Breast epithelium (tissue), 4 donors: ENCODE data around the gene ST6GALNAC3. TPM values are rescaled to one million over a fixed set of nuclear protein-coding genes. Genes with fewer than 3 reads are reported as not detected.

Source experiments
- DNase-seq, 2 donors: peaks; one replicate each; pipeline ENCODE4 v3.0.0-alpha.2; 2019; ENCODE audit warnings: low spot score in 2 of 2
- H3K27ac ChIP-seq, 2 donors: fragments of 200-600 bp; sonication (generic) in 1 of 2; one replicate each; pipeline ENCODE4 v1.5.1; 2016 to 2019; ENCODE audit warnings: mild to moderate bottlenecking in 1 of 2
- H3K27me3 ChIP-seq, 2 donors: fragments of 200-600 bp; sonication (generic) in 1 of 2; one replicate each; pipeline versions ENCODE4 v1.5.1 to v1.6.0; 2017 to 2019; ENCODE audit warnings: control low read depth in 1 of 2, mild to moderate bottlenecking in 1 of 2
- H3K36me3 ChIP-seq: fragments of 200-600 bp; one replicate; pipeline ENCODE4 v1.5.1; 2019
- H3K4me1 ChIP-seq, 2 donors: fragments of 200-600 bp; sonication (generic); one replicate each; pipeline ENCODE4 v1.5.1; 2016 to 2019; ENCODE audit warnings: control low read depth in 1 of 2
- H3K4me3 ChIP-seq, 3 donors: fragments of 200-600 bp; sonication (generic); 1 replicate in 2 of 3; 2 replicates in 1 of 3; pipeline ENCODE4 v1.5.1; 2016 to 2019; ENCODE audit warnings: mild to moderate bottlenecking in 3 of 3, moderate library complexity in 2 of 3
- H3K9me3 ChIP-seq, 2 donors: fragments of 200-600 bp; sonication (generic) in 1 of 2; one replicate each; pipeline ENCODE4 v1.5.1; 2016 to 2019; ENCODE audit warnings: control low read depth in 1 of 2
- CTCF ChIP-seq, 3 donors: fragments of 450-650 bp; IDR thresholded peaks; one replicate each; pipeline ENCODE4 v1.5.1; 2016 to 2017; ENCODE audit warnings: antibody characterized with exemption in 3 of 3, mild to moderate bottlenecking in 3 of 3, moderate library complexity in 3 of 3
- POLR2A ChIP-seq: fragments of 450-650 bp; IDR thresholded peaks from one replicate; pipeline ENCODE4 v1.6.1; 2016; ENCODE audit warnings: antibody characterized with exemption, mild to moderate bottlenecking, moderate library complexity
- POLR2AphosphoS5 ChIP-seq, 3 donors: sonication (generic); formaldehyde crosslinking; IDR thresholded peaks; one replicate each; pipeline ENCODE4 v1.6.1; 2017; ENCODE audit warnings: antibody characterized with exemption in 3 of 3
- intact Hi-C: fragments of 100-400 bp; cut with DNase I; formaldehyde crosslinking; loops from one replicate; pipeline ENCODE4 v1.15.1; 2023; ENCODE audit warnings: low total_unique reads
- total RNA-seq, 3 donors: library from RNA; depleted of rRNA; stranded (reverse); fragments of >200 nt; gene quantifications; one replicate each; pipeline ENCODE4 v1.1.0, GENCODE V29; 2016

ST6GALNAC3 gene
- total RNA-seq, 3 donors from 2014 or later: 4.1 to 14.4 (median 8.5) TPM

GRCh38 chr1:76124196-76124595, 49.6 kb downstream of the ST6GALNAC3 start:
- no peak for TF ChIP-seq POLR2A
- TF ChIP-seq POLR2AphosphoS5 (IDR thresholded peaks at IDR 0.05): no peak
- TF ChIP-seq CTCF (IDR thresholded peaks at IDR 0.05): no peak
- Histone ChIP-seq H3K9me3 (no peaks in the 10 kb centered on the region), H3K27me3 (no peaks in the 10 kb centered on the region), H3K4me1 (no peaks in the 10 kb centered on the region), H3K4me3 (no peak overlapping the region), H3K27ac (no peak overlapping the region), H3K36me3 (no peaks in the 10 kb centered on the region)
- no peak for DNase-seq
- intact Hi-C loops: no loop called here

- no peak for DNase-seq
- Histone ChIP-seq H3K27ac (no peak overlapping the region), H3K27me3 (no peaks in the 10 kb centered on the region), H3K4me3 (no peak overlapping the region), H3K36me3 (no peaks in the 10 kb centered on the region), H3K9me3 (no peaks in the 10 kb centered on the region), H3K4me1 (no peaks in the 10 kb centered on the region)
- intact Hi-C loops: no loop called here
- TF ChIP-seq CTCF (IDR thresholded peaks at IDR 0.05) (no peak), POLR2AphosphoS5 (IDR thresholded peaks at IDR 0.05) (no peak), POLR2A (no peak)
These were observed 51.1 kb downstream of the ST6GALNAC3 start for GRCh38 chr1:76125473-76126219.

- TF ChIP-seq POLR2A: no peak
- no peak for TF ChIP-seq POLR2AphosphoS5 (IDR thresholded peaks at IDR 0.05)
- TF ChIP-seq CTCF (IDR thresholded peaks at IDR 0.05): no peak
- Histone ChIP-seq H3K27ac (no peak overlapping the region), H3K36me3 (no peaks in the 10 kb centered on the region), H3K9me3 (no peaks in the 10 kb centered on the region), H3K4me3 (no peak overlapping the region), H3K4me1 (no peaks in the 10 kb centered on the region), H3K27me3 (no peaks in the 10 kb centered on the region)
- intact Hi-C loops: no loop called here
- no peak for DNase-seq
These were observed 53.5 kb downstream of the ST6GALNAC3 start for GRCh38 chr1:76128096-76128495.

- no peaks in the 10 kb centered on the region for H3K27me3 ChIP-seq
- no peaks in the 10 kb centered on the region for H3K36me3 ChIP-seq
- intact Hi-C loops: no loop called here
- no peak overlapping the region for H3K4me3 ChIP-seq
- DNase-seq: no peak
- no peak for TF ChIP-seq POLR2AphosphoS5 (IDR thresholded peaks at IDR 0.05)
- no peak for TF ChIP-seq POLR2A
- no peak for TF ChIP-seq CTCF (IDR thresholded peaks at IDR 0.05)
- H3K27ac ChIP-seq: no peak overlapping the region
- no peaks in the 10 kb centered on the region for H3K9me3 ChIP-seq
- no peaks in the 10 kb centered on the region for H3K4me1 ChIP-seq
These were observed 55.2 kb downstream of the ST6GALNAC3 start for GRCh38 chr1:76129731-76130130.

GRCh38 chr1:76130992-76131391, 56.4 kb downstream of the ST6GALNAC3 start:
- H3K4me3 ChIP-seq: no peak overlapping the region

More at GRCh38 chr1:76130992-76131391, 56.4 kb downstream of the ST6GALNAC3 start:
- no peak for TF ChIP-seq POLR2A
- Histone ChIP-seq H3K27me3 (no peaks in the 10 kb centered on the region), H3K27ac (no peak overlapping the region), H3K36me3 (no peaks in the 10 kb centered on the region), H3K4me1 (no peaks in the 10 kb centered on the region), H3K9me3 (no peaks in the 10 kb centered on the region)
- DNase-seq: no peak
- intact Hi-C loops: no loop called here
